GM18861 (cell line): ENCODE results near the gene SORL1.

Source experiments
- ATAC-seq: cut with Tn5 transposase; IDR thresholded peaks from one replicate; pipeline ENCODE4 v1.9.1; 2021; ENCODE audit not compliant: unreplicated experiment

SORL1 gene

GRCh38 chr11:121561240-121561639 is 109.1 kb downstream of the SORL1 start:
- ATAC-seq, result no peak

- no peak for ATAC-seq
Measured at GRCh38 chr11:121561716-121562115, 109.6 kb downstream of the SORL1 start.

- no peak for ATAC-seq
Measured at GRCh38 chr11:121563003-121563402, 110.9 kb downstream of the SORL1 start.

- no peak for ATAC-seq
Measured at GRCh38 chr11:121563900-121564822, 112.0 kb downstream of the SORL1 start.

GRCh38 chr11:121564948-121565684 is 113.0 kb downstream of the SORL1 start:
- ATAC-seq, result no peak

GRCh38 chr11:121566279-121567168 is 114.4 kb downstream of the SORL1 start:
- ATAC-seq, result no peak

- ATAC-seq, result no peak
Measured at GRCh38 chr11:121567995-121568394, 115.9 kb downstream of the SORL1 start.

- peak; percentile 88 for ATAC-seq
Measured at GRCh38 chr11:121569332-121570299, 117.5 kb downstream of the SORL1 start.

GRCh38 chr11:121570453-121570852 is 118.3 kb downstream of the SORL1 start:
- ATAC-seq, result no peak

- ATAC-seq, result no peak
Measured at GRCh38 chr11:121571506-121571905, 119.4 kb downstream of the SORL1 start.

GRCh38 chr11:121572571-121573059 is 120.5 kb downstream of the SORL1 start:
- ATAC-seq, result no peak

- ATAC-seq, result no peak
Measured at GRCh38 chr11:121574801-121575200, 122.7 kb downstream of the SORL1 start.

- peak; percentile 43 for ATAC-seq
Measured at GRCh38 chr11:121575250-121575962, 123.3 kb downstream of the SORL1 start.

GRCh38 chr11:121575963-121576290 is 123.8 kb downstream of the SORL1 start:
- no peak for ATAC-seq

GRCh38 chr11:121576531-121576930 is 124.4 kb downstream of the SORL1 start:
- ATAC-seq, result no peak

GRCh38 chr11:121577106-121577848 is 125.2 kb downstream of the SORL1 start:
- ATAC-seq, result no peak

GRCh38 chr11:121578251-121578976 is 126.3 kb downstream of the SORL1 start:
- ATAC-seq, result no peak

- ATAC-seq, result no peak
Measured at GRCh38 chr11:121580154-121580553, 128.0 kb downstream of the SORL1 start.
